22Rv1 (cell line): ENCODE measurements around the gene PLPP7.

Source experiments
- ZFX ChIP-seq: fragments of 450-650 bp; IDR thresholded peaks from 2 replicates; pipeline ENCODE4 v1.6.1; 2017; ENCODE audit warnings: antibody characterized with exemption, borderline replicate concordance
- TF ChIP-seq, protein P1 (sequence below): fragments of 450-650 bp; IDR thresholded peaks from 2 replicates; pipeline ENCODE4 v1.5.1; 2017; ENCODE audit warnings: mild to moderate bottlenecking

DNA sequence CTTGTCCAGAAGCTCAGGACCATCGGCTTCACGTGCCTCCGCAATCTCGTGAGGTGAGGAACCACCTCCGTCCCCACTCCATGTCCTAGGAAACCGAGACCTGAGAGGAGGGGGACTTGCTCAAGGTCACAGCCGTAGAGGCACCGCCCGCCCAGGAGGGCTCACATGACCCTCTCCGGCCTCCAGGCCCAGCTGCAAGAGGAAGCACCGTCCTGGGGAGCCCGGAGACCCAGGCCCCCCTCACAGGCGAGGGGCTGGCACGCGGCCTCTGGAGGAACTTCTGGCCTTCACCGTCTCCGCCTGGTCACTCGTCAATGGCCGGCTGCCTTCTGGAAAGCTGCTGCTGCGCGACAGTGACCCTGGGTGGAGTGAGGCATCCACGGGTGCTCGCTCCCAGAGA lies 37.4 kb upstream of the PLPP7 start:
- TF ChIP-seq, protein P1, sequence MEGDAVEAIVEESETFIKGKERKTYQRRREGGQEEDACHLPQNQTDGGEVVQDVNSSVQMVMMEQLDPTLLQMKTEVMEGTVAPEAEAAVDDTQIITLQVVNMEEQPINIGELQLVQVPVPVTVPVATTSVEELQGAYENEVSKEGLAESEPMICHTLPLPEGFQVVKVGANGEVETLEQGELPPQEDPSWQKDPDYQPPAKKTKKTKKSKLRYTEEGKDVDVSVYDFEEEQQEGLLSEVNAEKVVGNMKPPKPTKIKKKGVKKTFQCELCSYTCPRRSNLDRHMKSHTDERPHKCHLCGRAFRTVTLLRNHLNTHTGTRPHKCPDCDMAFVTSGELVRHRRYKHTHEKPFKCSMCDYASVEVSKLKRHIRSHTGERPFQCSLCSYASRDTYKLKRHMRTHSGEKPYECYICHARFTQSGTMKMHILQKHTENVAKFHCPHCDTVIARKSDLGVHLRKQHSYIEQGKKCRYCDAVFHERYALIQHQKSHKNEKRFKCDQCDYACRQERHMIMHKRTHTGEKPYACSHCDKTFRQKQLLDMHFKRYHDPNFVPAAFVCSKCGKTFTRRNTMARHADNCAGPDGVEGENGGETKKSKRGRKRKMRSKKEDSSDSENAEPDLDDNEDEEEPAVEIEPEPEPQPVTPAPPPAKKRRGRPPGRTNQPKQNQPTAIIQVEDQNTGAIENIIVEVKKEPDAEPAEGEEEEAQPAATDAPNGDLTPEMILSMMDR = no peak
- no peak for TF ChIP-seq ZFX
